GM18907 (cell line): ENCODE results near the gene HOXC5.
A peak's percentile ranks its signal among the peaks of the same experiment; 100 is the strongest.
"Not testable (repeated sequence)": the region's sequence is repeated elsewhere in the genome, so short reads cannot be mapped to it uniquely, and the experiment has no call there.

Source experiments
- ATAC-seq: cut with Tn5 transposase; IDR thresholded peaks from one replicate; pipeline ENCODE4 v1.9.1; 2021; ENCODE audit warnings: mild to moderate bottlenecking, moderate library complexity; ENCODE audit not compliant: unreplicated experiment

The HOXC5 gene

GRCh38 chr12:54032086-54032619 is 697 bp upstream of the HOXC5 start:
- no peak for ATAC-seq

- ATAC-seq = no peak
Measured at GRCh38 chr12:54033106-54033979, 493 bp downstream of the HOXC5 start.

- no peak for ATAC-seq
Measured at GRCh38 chr12:54033980-54034784, 1.3 kb downstream of the HOXC5 start.

GRCh38 chr12:54034785-54035310 is 2.0 kb downstream of the HOXC5 start:
- ATAC-seq = no peak

- ATAC-seq = no peak
Measured at GRCh38 chr12:54035568-54036264, 2.9 kb downstream of the HOXC5 start.

GRCh38 chr12:54036620-54037359 is 3.9 kb downstream of the HOXC5 start:
- peak; percentile 65 for ATAC-seq

GRCh38 chr12:54037360-54038283 is 4.8 kb downstream of the HOXC5 start:
- ATAC-seq = no peak

GRCh38 chr12:54038284-54038870 is 5.5 kb downstream of the HOXC5 start:
- no peak for ATAC-seq

GRCh38 chr12:54038871-54039414 is 6.1 kb downstream of the HOXC5 start:
- no peak for ATAC-seq

- ATAC-seq = no peak
Measured at GRCh38 chr12:54039417-54040147, 6.7 kb downstream of the HOXC5 start.

- ATAC-seq = no peak
Measured at GRCh38 chr12:54040148-54040494, 7.3 kb downstream of the HOXC5 start.

- no peak for ATAC-seq
Measured at GRCh38 chr12:54040648-54041047, 7.8 kb downstream of the HOXC5 start.

- ATAC-seq = no peak
Measured at GRCh38 chr12:54041097-54041690, 8.3 kb downstream of the HOXC5 start.

- not testable (repeated sequence) for ATAC-seq
Measured at GRCh38 chr12:54042033-54042432, 9.2 kb downstream of the HOXC5 start.

- no peak for ATAC-seq
Measured at GRCh38 chr12:54042970-54043853, 10.4 kb downstream of the HOXC5 start.

- no peak for ATAC-seq
Measured at GRCh38 chr12:54044425-54045103, 11.7 kb downstream of the HOXC5 start.
